MCF 10A (cell line): ENCODE results near the gene SLC6A8. TPM values are rescaled to one million over a fixed set of nuclear protein-coding genes. Genes with fewer than 3 reads are reported as not detected.
A peak's percentile ranks its signal among the peaks of the same experiment; 100 is the strongest.

Experiments
- BruUV-seq: library from RNA; stranded (reverse); fragments of 400-500 nt; replicated peaks from 2 replicates; lab custom pipeline; 2021; lab: Mats Ljungman, UMichigan
- CTCF ChIA-PET: fragments of 300-600 bp; sonication (Branson Sonifier 250); formaldehyde crosslinking; extraction: SDS; loops from one replicate; lab custom pipeline; 2021; ENCODE audit warnings: antibody characterized with exemption, inconsistent platforms; lab: Yijun Ruan, JAX
- POLR2A ChIA-PET: fragments of 300-600, 350-650 bp; sonication (Branson Sonifier 250); formaldehyde crosslinking; extraction: SDS; loops from one replicate; lab custom pipeline; 2020; ENCODE audit warnings: antibody characterized with exemption, inconsistent platforms; lab: Yijun Ruan, JAX
- DNase-seq: peaks from one replicate; pipeline ENCODE4 v3.0.0-alpha.2; 2018; ENCODE audit not compliant: unreplicated experiment
- H3K27ac Mint-ChIP-seq: one replicate; pipeline ENCODE4 v1.8.0; 2022; ENCODE audit warnings: mild to moderate bottlenecking, low read depth, mixed read lengths; ENCODE audit not compliant: unreplicated experiment
- H3K27me3 Mint-ChIP-seq: one replicate; pipeline ENCODE4 v1.8.0; 2022; ENCODE audit warnings: mixed read lengths; ENCODE audit not compliant: insufficient read depth, unreplicated experiment
- H3K36me3 Mint-ChIP-seq: one replicate; pipeline ENCODE4 v1.8.0; 2022; ENCODE audit warnings: mild to moderate bottlenecking, moderate library complexity, mixed read lengths; ENCODE audit not compliant: insufficient read depth, unreplicated experiment
- H3K4me1 Mint-ChIP-seq: one replicate; pipeline ENCODE4 v1.8.0; 2022; ENCODE audit warnings: mixed read lengths; ENCODE audit not compliant: insufficient read depth, unreplicated experiment
- H3K4me3 Mint-ChIP-seq: one replicate; pipeline ENCODE4 v1.8.0; 2022; ENCODE audit warnings: mild to moderate bottlenecking, moderate library complexity, mixed read lengths; ENCODE audit not compliant: unreplicated experiment
- H3K9me3 Mint-ChIP-seq: one replicate; pipeline ENCODE4 v1.8.0; 2022; ENCODE audit warnings: mixed read lengths; ENCODE audit not compliant: unreplicated experiment
- CTCF ChIP-seq: fragments of 200-600 bp; IDR thresholded peaks from one replicate; pipeline ENCODE4 v1.8.0; 2022; ENCODE audit warnings: antibody characterized with exemption, mild to moderate bottlenecking; ENCODE audit not compliant: unreplicated experiment
- intact Hi-C: fragments of 100-400 bp; cut with micrococcal nuclease; formaldehyde crosslinking; loops from 2 replicates; pipeline ENCODE4 v1.14.1; 2022
- total RNA-seq: library from RNA; stranded (reverse); gene quantifications from 2 replicates; pipeline ENCODE4 v1.2.3, GENCODE V29; 2022

SLC6A8 gene
- total RNA-seq, 1 experiment from 2014 or later = 66.6 TPM

- no peaks in the 10 kb centered on the region for H3K9me3 Mint-ChIP-seq
- H3K36me3 Mint-ChIP-seq = no peaks in the 10 kb centered on the region
- CTCF ChIA-PET = interaction anchor here (1.1 kb wide), 1 partner anchor 10 kb away, joined by 4 read pairs; no protein-coding TSS in a partner anchor
- no peak for DNase-seq
- peaks cover 11% of the 10 kb centered on the region for H3K27me3 Mint-ChIP-seq
- no peak overlapping the region for H3K4me3 Mint-ChIP-seq
- intact Hi-C loops = no loop called here
- no TSS peak for BruUV-seq
- peaks cover 6% of the 10 kb centered on the region for H3K4me1 Mint-ChIP-seq
- H3K27ac Mint-ChIP-seq = no peak overlapping the region
- no peak for TF ChIP-seq CTCF
- POLR2A ChIA-PET = no interaction called here
Observed at GRCh38 chrX:153642051-153642654, 45.6 kb upstream of the SLC6A8 start.

GRCh38 chrX:153642655-153643430 is 44.9 kb upstream of the SLC6A8 start:
- Mint-ChIP-seq H3K27me3 (peaks cover 11% of the 10 kb centered on the region), H3K36me3 (no peaks in the 10 kb centered on the region), H3K4me1 (peaks cover 6% of the 10 kb centered on the region), H3K27ac (no peak overlapping the region), H3K9me3 (no peaks in the 10 kb centered on the region), H3K4me3 (peak overlapping the region; percentile 48)
- no peak for DNase-seq
- BruUV-seq = no TSS peak
- no peak for TF ChIP-seq CTCF
- ChIA-PET POLR2A (interaction anchor here (0.7 kb wide), 1 partner anchor 19 kb away, joined by 3 read pairs; no protein-coding TSS in a partner anchor), CTCF (interaction anchor here (0.6 to 1.1 kb wide), 4 partner anchors 11 to 136 kb away, joined by 3 to 4 read pairs (median 3); no protein-coding TSS in a partner anchor)
- intact Hi-C loops = no loop called here

- H3K27me3 Mint-ChIP-seq = peaks cover 11% of the 10 kb centered on the region
- H3K9me3 Mint-ChIP-seq = no peaks in the 10 kb centered on the region
- no peak for TF ChIP-seq CTCF
- no peaks in the 10 kb centered on the region for H3K36me3 Mint-ChIP-seq
- DNase-seq = peak; percentile 12
- intact Hi-C loops = no loop called here
- no TSS peak for BruUV-seq
- peaks cover 6% of the 10 kb centered on the region for H3K4me1 Mint-ChIP-seq
- peak overlapping the region; percentile 48 for H3K4me3 Mint-ChIP-seq
- POLR2A ChIA-PET = interaction anchor here (0.7 kb wide), 1 partner anchor 18 kb away, joined by 3 read pairs; no protein-coding TSS in a partner anchor
- H3K27ac Mint-ChIP-seq = no peak overlapping the region
- CTCF ChIA-PET = interaction anchor here (0.6 to 1.3 kb wide), 6 partner anchors 10 to 137 kb away, joined by 3 to 5 read pairs (median 3); no protein-coding TSS in a partner anchor
Observed at GRCh38 chrX:153643431-153644351, 44.0 kb upstream of the SLC6A8 start.
